Progenitor cell of endocrine pancreas (in vitro differentiated cells): Measurements from ENCODE around the gene UROC1. TPM values are rescaled to one million over a fixed set of nuclear protein-coding genes. Genes with fewer than 3 reads are reported as not detected.

ENCODE experiments used
- DNase-seq: peaks from one replicate; pipeline ENCODE4 v3.0.0; 2021; ENCODE audit warnings: low spot score; ENCODE audit not compliant: unreplicated experiment
- H3K27ac Mint-ChIP-seq: 2 replicates; pipeline ENCODE4 v1.8.0; 2021; ENCODE audit warnings: mild to moderate bottlenecking, moderate library complexity, mixed read lengths
- H3K27me3 Mint-ChIP-seq: 2 replicates; pipeline ENCODE4 v1.8.0; 2021; ENCODE audit warnings: mixed read lengths
- H3K36me3 Mint-ChIP-seq: 2 replicates; pipeline ENCODE4 v1.8.0; 2022; ENCODE audit warnings: mixed read lengths; ENCODE audit not compliant: insufficient read depth
- H3K4me1 Mint-ChIP-seq: 2 replicates; pipeline ENCODE4 v1.8.0; 2021; ENCODE audit warnings: low read depth, mixed read lengths
- H3K4me3 Mint-ChIP-seq: 2 replicates; pipeline ENCODE4 v1.8.0; 2021; ENCODE audit warnings: low read depth, mild to moderate bottlenecking, moderate library complexity, mixed read lengths
- H3K9me3 Mint-ChIP-seq: 2 replicates; pipeline ENCODE4 v1.8.0; 2021; ENCODE audit warnings: low read depth, mixed read lengths
- total RNA-seq: library from RNA; stranded (reverse); gene quantifications from 2 replicates; pipeline ENCODE4 v1.2.1, GENCODE V29; 2021
- TF ChIP-seq, protein P1 (sequence below): fragments of 200-600 bp; sonication (generic); IDR thresholded peaks from one replicate; pipeline ENCODE4 v1.5.0; 2021; ENCODE audit warnings: antibody characterized with exemption, mild to moderate bottlenecking; ENCODE audit not compliant: unreplicated experiment

UROC1 gene
- total RNA-seq, 1 donor from 2014 or later: not detected

GRCh38 chr3:126502656-126503055 is 14.9 kb downstream of the UROC1 start:
- no peaks in the 10 kb centered on the region for H3K27me3 Mint-ChIP-seq
- H3K4me1 Mint-ChIP-seq: no peaks in the 10 kb centered on the region
- no peak overlapping the region for H3K27ac Mint-ChIP-seq
- DNase-seq: no peak
- no peaks in the 10 kb centered on the region for H3K9me3 Mint-ChIP-seq
- TF ChIP-seq, protein P1, sequence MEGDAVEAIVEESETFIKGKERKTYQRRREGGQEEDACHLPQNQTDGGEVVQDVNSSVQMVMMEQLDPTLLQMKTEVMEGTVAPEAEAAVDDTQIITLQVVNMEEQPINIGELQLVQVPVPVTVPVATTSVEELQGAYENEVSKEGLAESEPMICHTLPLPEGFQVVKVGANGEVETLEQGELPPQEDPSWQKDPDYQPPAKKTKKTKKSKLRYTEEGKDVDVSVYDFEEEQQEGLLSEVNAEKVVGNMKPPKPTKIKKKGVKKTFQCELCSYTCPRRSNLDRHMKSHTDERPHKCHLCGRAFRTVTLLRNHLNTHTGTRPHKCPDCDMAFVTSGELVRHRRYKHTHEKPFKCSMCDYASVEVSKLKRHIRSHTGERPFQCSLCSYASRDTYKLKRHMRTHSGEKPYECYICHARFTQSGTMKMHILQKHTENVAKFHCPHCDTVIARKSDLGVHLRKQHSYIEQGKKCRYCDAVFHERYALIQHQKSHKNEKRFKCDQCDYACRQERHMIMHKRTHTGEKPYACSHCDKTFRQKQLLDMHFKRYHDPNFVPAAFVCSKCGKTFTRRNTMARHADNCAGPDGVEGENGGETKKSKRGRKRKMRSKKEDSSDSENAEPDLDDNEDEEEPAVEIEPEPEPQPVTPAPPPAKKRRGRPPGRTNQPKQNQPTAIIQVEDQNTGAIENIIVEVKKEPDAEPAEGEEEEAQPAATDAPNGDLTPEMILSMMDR: no peak
- no peaks in the 10 kb centered on the region for H3K36me3 Mint-ChIP-seq
- H3K4me3 Mint-ChIP-seq: no peak overlapping the region

GRCh38 chr3:126501736-126502135 is 15.8 kb downstream of the UROC1 start:
- Mint-ChIP-seq H3K9me3 (no peaks in the 10 kb centered on the region), H3K4me3 (no peak overlapping the region), H3K27me3 (peaks cover 3% of the 10 kb centered on the region), H3K4me1 (no peaks in the 10 kb centered on the region), H3K27ac (no peak overlapping the region), H3K36me3 (no peaks in the 10 kb centered on the region)
- TF ChIP-seq, protein P1: no peak
- DNase-seq: no peak

DNA sequence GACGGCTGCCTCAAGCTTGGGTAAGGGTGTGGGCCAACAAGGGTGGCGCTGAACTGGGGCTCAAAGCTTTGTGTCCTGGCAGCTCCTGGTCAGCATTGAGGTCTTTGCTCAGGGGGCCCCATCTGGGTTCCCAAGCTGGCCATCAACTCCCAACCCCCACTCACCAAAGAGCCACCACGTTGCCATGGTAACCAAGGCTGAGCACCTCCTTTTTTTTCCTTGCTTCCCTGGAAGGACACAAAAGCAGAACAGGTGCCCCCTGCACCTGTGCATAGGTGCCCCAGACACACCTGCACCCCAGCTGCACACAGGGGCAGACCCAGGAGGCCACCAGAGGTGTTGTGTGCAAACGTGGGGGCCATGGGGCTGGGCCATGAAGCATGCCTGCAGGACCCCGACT is 16.5 kb downstream of the UROC1 start:
- Mint-ChIP-seq H3K4me1 (no peaks in the 10 kb centered on the region), H3K9me3 (no peaks in the 10 kb centered on the region), H3K27me3 (peaks cover 3% of the 10 kb centered on the region), H3K27ac (no peak overlapping the region), H3K36me3 (no peaks in the 10 kb centered on the region), H3K4me3 (no peak overlapping the region)
- TF ChIP-seq, protein P1: no peak
- no peak for DNase-seq

DNA sequence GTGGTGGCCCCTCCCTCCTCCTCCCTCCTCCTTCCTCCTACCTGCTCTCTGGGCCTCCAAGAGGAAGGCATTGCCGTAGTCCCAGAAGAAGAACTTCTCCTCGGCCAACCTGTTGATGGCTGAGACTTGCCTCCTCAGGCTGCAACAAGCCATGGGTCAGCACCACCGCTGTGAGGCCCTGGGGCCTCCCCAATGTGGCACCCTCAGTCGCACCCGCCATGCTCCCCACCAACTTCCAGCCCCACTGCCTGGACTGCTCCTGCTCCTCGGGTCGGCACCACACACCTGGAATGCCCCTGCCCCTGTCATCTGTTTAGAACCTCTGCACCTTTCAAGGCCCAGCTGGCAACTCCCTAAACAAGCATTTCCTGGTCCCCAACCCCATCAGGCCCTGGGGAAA is 17.6 kb downstream of the UROC1 start:
- H3K27ac Mint-ChIP-seq: no peak overlapping the region

DNA sequence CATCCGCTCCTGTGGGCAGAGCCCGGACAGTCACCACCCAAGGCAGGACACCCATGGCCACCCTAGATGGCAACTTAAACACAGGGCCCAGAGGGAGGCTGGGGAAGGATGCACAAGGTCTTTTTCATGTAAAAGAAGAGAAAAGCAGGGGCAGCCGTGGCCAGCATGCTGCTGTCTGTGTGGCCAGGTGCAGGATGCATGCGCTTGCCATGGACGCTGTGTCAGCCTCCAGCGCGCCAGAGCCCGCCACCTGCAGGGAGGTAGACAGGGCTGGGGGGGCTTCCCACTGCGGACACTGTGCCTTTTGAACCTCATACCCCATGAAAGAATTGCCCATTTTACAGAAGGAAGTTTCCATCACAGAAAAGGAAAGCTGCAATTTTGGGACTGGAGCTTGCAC is 18.2 kb downstream of the UROC1 start:
- Mint-ChIP-seq H3K27me3 (peaks cover 3% of the 10 kb centered on the region), H3K9me3 (no peaks in the 10 kb centered on the region), H3K27ac (no peak overlapping the region), H3K36me3 (no peaks in the 10 kb centered on the region), H3K4me1 (no peaks in the 10 kb centered on the region), H3K4me3 (no peak overlapping the region)
- no peak for DNase-seq
- TF ChIP-seq, protein P1: no peak

More for the DNA sequence above, 17.6 kb downstream of the UROC1 start:
- no peaks in the 10 kb centered on the region for H3K4me1 Mint-ChIP-seq
- peaks cover 3% of the 10 kb centered on the region for H3K27me3 Mint-ChIP-seq
- no peak overlapping the region for H3K4me3 Mint-ChIP-seq
- no peaks in the 10 kb centered on the region for H3K36me3 Mint-ChIP-seq
- no peak for DNase-seq
- no peaks in the 10 kb centered on the region for H3K9me3 Mint-ChIP-seq
- TF ChIP-seq, protein P1: no peak
